DOHH2 (cell line): Measurements from ENCODE around the gene PSMC5.
A peak's percentile ranks its signal among the peaks of the same experiment; 100 is the strongest.
"Not testable (repeated sequence)": the region's sequence is repeated elsewhere in the genome, so short reads cannot be mapped to it uniquely, and the experiment has no call there.

Experiments
- H3F3A ChIP-seq: fragments of 200-600 bp; sonication (generic), shearing (Covaris generic); 2 replicates; pipeline ENCODE4 v1.6.0; 2016; ENCODE audit warnings: antibody characterized with exemption, mild to moderate bottlenecking; ENCODE audit not compliant: control insufficient read depth, insufficient read depth
- H3K27ac ChIP-seq: fragments of 200-600 bp; sonication (generic); 2 replicates; pipeline ENCODE4 v1.5.1; 2014; ENCODE audit warnings: low read depth, mild to moderate bottlenecking, low read length, moderate library complexity
- H3K27me3 ChIP-seq: fragments of 200-600 bp; sonication (generic); 2 replicates; pipeline ENCODE4 v1.6.1; 2014; ENCODE audit warnings: mild to moderate bottlenecking, low read length, mixed read lengths; ENCODE audit not compliant: control insufficient read depth
- H3K36me3 ChIP-seq: fragments of 200-600 bp; sonication (generic); 2 replicates; pipeline ENCODE4 v1.6.1; 2014; ENCODE audit warnings: mild to moderate bottlenecking, low read length, moderate library complexity, mixed read lengths; ENCODE audit not compliant: control insufficient read depth
- H3K4me1 ChIP-seq: fragments of 200-600 bp; sonication (generic); 2 replicates; pipeline ENCODE4 v1.6.1; 2014; ENCODE audit warnings: mild to moderate bottlenecking, low read length, mixed read lengths; ENCODE audit not compliant: control insufficient read depth
- H3K4me2 ChIP-seq: fragments of 200-600 bp; sonication (generic); 2 replicates; pipeline ENCODE4 v1.6.0; 2014; ENCODE audit warnings: mild to moderate bottlenecking, low read length, moderate library complexity
- H3K4me3 ChIP-seq: fragments of 200-600 bp; sonication (generic); 2 replicates; pipeline ENCODE4 v1.5.1; 2014; ENCODE audit warnings: mild to moderate bottlenecking, low read length, mixed read lengths
- H3K79me2 ChIP-seq: fragments of 200-600 bp; sonication (generic); 2 replicates; pipeline ENCODE4 v1.6.1; 2014; ENCODE audit warnings: mild to moderate bottlenecking, low read length, mixed read lengths; ENCODE audit not compliant: control insufficient read depth
- H3K9me2 ChIP-seq: fragments of 200-600 bp; sonication (generic); replicated peaks from 2 replicates; pipeline ENCODE4 v1.6.1; 2014; ENCODE audit warnings: mild to moderate bottlenecking, low read length, mixed read lengths; ENCODE audit not compliant: control insufficient read depth
- H3K9me3 ChIP-seq: fragments of 200-600 bp; sonication (generic); 2 replicates; pipeline ENCODE4 v1.6.1; 2014; ENCODE audit warnings: antibody characterized with exemption, low read length, mixed read lengths; ENCODE audit not compliant: control insufficient read depth, insufficient read depth
- H4K20me1 ChIP-seq: fragments of 200-600 bp; sonication (generic); 2 replicates; pipeline ENCODE4 v1.6.0; 2014; ENCODE audit warnings: low read depth, mild to moderate bottlenecking, antibody characterized with exemption, low read length, moderate library complexity; ENCODE audit not compliant: control insufficient read depth, insufficient read depth
- CTCF ChIP-seq: fragments of 200-600 bp; sonication (generic); IDR thresholded peaks from one replicate; pipeline ENCODE4 v1.5.1; 2014; ENCODE audit warnings: antibody characterized with exemption, mild to moderate bottlenecking, low read depth, low read length; ENCODE audit not compliant: poor library complexity, severe bottlenecking

The PSMC5 gene

DNA sequence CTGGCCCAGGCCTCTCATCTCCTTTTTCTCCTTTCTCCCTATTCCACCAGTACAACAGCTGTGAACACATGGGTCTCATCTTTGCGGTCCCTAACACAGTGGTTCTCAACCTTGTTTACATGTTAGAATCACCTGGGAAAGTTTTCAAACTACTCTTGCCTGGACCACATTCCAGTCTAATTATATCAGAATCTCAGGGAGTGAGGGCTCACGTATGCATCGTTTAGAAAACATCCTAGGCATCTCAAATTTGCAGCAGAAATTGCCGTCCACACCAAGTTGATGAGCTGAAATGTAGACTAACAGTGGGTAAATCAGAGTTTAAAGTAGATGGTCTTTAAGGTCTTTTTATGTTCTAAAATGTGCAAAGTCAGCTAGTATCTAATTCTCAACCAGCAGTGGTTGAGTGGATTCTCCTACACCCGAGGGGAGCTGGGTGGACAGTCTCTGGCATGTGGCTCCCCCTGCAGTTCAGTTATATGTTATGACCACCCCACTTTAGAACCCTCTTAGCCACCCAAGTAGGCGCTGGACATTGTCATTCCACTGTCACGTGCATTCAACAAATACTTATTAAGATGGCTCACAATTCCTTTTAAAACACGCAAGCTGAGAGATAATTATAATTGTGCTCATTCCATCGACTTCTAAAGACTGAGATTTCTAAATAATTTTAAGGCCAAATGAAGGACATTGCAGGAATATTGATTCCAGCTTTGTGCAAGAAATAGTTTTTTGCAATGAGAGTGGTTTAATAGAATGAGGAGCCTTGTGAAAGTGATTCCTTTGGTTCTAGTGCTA lies 42.5 kb downstream of the PSMC5 start:
- H3K79me2 ChIP-seq, H3K9me2 ChIP-seq, H4K20me1 ChIP-seq, H3K36me3 ChIP-seq, H3K4me2 ChIP-seq, H3K27me3 ChIP-seq, H3K27ac ChIP-seq, H3K4me3 ChIP-seq, H3K9me3 ChIP-seq, H3F3A ChIP-seq: not testable (repeated sequence)
- peaks cover 16% of the 10 kb centered on the region for H3K4me1 ChIP-seq
- TF ChIP-seq CTCF: peak; percentile 48

DNA sequence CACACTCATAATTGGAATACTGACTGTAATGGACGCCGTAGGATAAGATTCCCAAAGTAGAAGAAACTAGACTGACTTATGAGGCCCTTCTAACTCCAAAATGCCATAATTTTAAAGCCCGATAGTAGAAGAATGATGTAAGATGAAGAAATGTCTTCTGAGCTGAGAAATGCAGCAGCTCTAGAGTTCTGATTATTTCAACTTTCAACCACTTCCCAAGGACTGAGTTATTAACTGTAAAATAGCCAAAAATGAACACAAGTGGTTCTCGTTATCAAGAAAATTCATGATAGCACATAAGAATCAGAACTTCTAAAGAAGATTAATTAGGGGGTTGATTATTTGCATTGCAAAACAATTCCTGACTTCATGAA lies 43.0 kb downstream of the PSMC5 start:
- peaks cover 16% of the 10 kb centered on the region for H3K4me1 ChIP-seq
- H3K79me2 ChIP-seq, H3K27ac ChIP-seq, H3K36me3 ChIP-seq, H4K20me1 ChIP-seq, H3F3A ChIP-seq, H3K9me2 ChIP-seq, H3K9me3 ChIP-seq, H3K27me3 ChIP-seq, H3K4me3 ChIP-seq, H3K4me2 ChIP-seq: not testable (repeated sequence)

DNA sequence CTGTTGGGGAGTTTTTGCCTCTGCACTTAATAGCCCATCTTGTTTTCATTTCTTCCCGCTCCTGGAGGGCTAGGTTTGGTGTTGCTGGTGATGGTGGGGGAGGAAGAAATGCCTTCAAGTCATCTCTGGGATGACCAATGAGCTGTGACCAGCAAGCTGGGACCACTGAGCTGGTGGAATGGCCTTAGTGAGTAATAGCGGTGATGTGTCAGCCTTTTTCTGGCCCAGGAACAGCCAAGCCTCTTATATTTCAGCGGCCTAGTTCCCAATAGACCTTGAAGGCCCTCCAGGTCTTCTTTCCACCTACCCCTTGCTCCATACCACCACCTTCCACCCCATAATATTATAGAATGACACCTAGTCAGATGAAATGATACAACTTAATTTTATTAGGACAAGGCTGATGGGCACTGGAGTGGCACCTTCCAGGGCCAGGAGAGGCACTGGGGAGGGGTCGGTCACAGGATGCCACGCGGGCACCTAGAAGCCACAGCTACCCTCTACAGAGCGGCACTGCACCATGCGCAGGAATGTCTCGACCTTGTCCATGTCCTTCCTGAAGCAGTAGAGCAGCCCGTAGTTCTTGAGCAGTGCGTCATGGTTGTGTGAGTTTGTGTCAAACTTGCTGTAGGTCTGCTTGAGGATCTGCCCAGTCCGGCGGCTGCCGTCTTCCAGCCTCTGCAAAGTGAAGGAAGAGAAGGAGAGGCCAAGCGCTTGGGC lies 44.6 kb downstream of the PSMC5 start:
- H4K20me1 ChIP-seq, H3K27me3 ChIP-seq, H3K9me2 ChIP-seq, H3K9me3 ChIP-seq, H3F3A ChIP-seq, H3K4me2 ChIP-seq, H3K79me2 ChIP-seq, H3K4me1 ChIP-seq, H3K4me3 ChIP-seq, H3K36me3 ChIP-seq, H3K27ac ChIP-seq: not testable (repeated sequence)

DNA sequence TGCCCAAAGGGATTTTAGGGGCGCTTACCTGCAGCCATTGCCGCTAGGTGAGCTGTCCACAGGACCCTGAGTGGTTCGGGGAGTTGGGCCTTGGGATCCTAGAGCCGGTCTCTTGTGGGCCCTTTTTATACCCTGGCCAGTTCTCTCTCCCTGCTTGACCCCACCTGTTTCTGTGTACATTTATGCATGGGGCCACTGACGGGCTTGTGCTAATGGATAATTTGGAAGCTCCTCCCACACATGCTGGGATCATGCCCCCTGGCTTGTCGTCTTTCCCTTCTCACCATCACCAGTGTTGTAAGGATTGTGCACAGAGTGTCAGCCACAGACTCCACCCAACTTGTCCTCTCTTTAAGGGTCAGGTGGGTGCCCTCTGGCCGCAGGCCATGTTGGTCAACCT lies 46.3 kb downstream of the PSMC5 start, which contains the start of gene CSH2:
Gene CSH2, minus strand, starts transcription at position 101 of the 400 bp plus-strand sequence. Its CDS starts 63 bp downstream, at position 38.
- H3K4me1 ChIP-seq: peaks cover 16% of the 10 kb centered on the region
- H3F3A ChIP-seq, H4K20me1 ChIP-seq, H3K4me2 ChIP-seq, H3K79me2 ChIP-seq, H3K9me2 ChIP-seq, H3K27ac ChIP-seq, H3K27me3 ChIP-seq, H3K36me3 ChIP-seq, H3K9me3 ChIP-seq, H3K4me3 ChIP-seq: not testable (repeated sequence)

- not testable (repeated sequence) for H3K4me3 ChIP-seq, H3K27me3 ChIP-seq, H3K27ac ChIP-seq, H3F3A ChIP-seq, H3K9me2 ChIP-seq, H3K36me3 ChIP-seq, H3K9me3 ChIP-seq, H3K79me2 ChIP-seq, H4K20me1 ChIP-seq, H3K4me2 ChIP-seq
- H3K4me1 ChIP-seq: peaks cover 22% of the 10 kb centered on the region
Measured at GRCh38 chr17:63874061-63874626, 46.9 kb downstream of the PSMC5 start.

- H3K4me1 ChIP-seq: peaks cover 23% of the 10 kb centered on the region
- not testable (repeated sequence) for H3K9me3 ChIP-seq, H4K20me1 ChIP-seq, H3K4me2 ChIP-seq, H3K36me3 ChIP-seq, H3K9me2 ChIP-seq, H3K27ac ChIP-seq, H3K27me3 ChIP-seq, H3K4me3 ChIP-seq, H3K79me2 ChIP-seq, H3F3A ChIP-seq
Measured at GRCh38 chr17:63874693-63875092, 47.5 kb downstream of the PSMC5 start.

- H3K4me1 ChIP-seq: peaks cover 16% of the 10 kb centered on the region
- peak overlapping the region; percentile 50 for H3K4me3 ChIP-seq
- H3K4me2 ChIP-seq: peak overlapping the region; percentile 67
- not testable (repeated sequence) for H3K27me3 ChIP-seq, H3K9me2 ChIP-seq, H4K20me1 ChIP-seq, H3F3A ChIP-seq, H3K79me2 ChIP-seq, H3K36me3 ChIP-seq, H3K9me3 ChIP-seq
- H3K27ac ChIP-seq: peak overlapping the region; percentile 32
Measured at GRCh38 chr17:63878413-63878812, 51.2 kb downstream of the PSMC5 start.
